Mononuclear cell (primary cell): Measurements from ENCODE around the gene DIMT1. TPM values are rescaled to one million over a fixed set of nuclear protein-coding genes. Genes with fewer than 3 reads are reported as not detected.
A peak's percentile ranks its signal among the peaks of the same experiment; 100 is the strongest.

Experiments
- H3K27me3 ChIP-seq: 2 replicates; pipeline ENCODE4 v1.6.0; 2011; ENCODE audit warnings: low read length, control low read depth; ENCODE audit not compliant: insufficient read depth
- H3K4me1 ChIP-seq: 2 replicates; pipeline ENCODE4 v1.5.1; 2011; ENCODE audit warnings: mild to moderate bottlenecking, low read length, control low read depth; ENCODE audit not compliant: insufficient read depth
- H3K4me3 ChIP-seq: 2 replicates; pipeline ENCODE4 v1.5.1; 2011; ENCODE audit warnings: mild to moderate bottlenecking, low read length, moderate library complexity
- H3K9me3 ChIP-seq: 2 replicates; pipeline ENCODE4 v1.5.1; 2011; ENCODE audit warnings: low read depth, mild to moderate bottlenecking, control low read depth, low read length
- total RNA-seq: library from RNA; depleted of rRNA; stranded (reverse); fragments of >200 nt; gene quantifications from one replicate; pipeline ENCODE4 v1.2.3, GENCODE V29; 2012

The DIMT1 gene
- total RNA-seq = 16.0 TPM

DNA sequence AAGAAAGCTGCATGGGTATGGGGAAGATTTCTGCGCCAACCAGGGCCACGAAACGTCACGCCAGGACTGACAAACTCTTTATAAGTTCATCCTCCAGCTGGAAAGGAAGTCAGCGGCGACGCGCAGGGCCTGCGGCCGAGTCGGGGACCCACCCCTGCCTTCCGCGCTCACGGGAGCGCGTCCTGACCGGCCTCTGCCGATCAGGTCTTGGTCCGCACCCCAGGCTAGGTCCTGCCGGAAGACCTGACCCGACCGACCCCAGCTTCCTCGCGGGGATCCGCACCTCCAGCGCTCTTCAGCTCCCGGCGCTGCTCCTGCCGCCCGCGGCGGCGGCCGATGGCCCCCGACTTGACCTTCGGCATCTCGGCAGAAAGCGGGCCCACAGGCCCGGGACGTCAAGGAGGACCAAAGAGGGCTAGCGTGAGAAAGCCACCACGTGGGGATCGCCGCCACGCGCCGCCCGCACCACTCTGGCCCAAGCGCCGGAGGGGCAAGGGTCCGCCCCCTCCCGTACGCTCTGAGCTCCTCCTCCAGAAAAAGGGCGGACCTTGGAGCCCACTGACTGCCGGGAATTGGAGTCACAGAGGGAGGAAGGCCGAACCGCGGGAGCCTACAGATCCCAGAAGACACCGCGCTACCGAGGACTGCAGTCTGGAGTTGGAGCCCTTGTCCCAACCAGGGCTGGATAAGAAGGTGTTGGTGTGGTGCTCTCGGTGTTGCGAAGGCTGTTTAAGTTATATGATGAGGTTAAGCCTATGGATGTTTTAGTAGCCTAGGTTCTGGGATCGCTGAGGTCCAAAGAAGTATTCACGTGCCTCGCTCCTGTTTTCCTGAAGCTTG, at the start of gene DIMT1:
TSS of gene DIMT1 (minus strand) at position 495 of the 840 bp plus-strand sequence. CDS start at position 362, 133 bp downstream.
- Histone ChIP-seq H3K27me3 (no peaks in the 10 kb centered on the region), H3K9me3 (no peaks in the 10 kb centered on the region), H3K4me1 (peaks cover 19% of the 10 kb centered on the region)

GRCh38 chr5:62450259-62450658, 46.6 kb upstream of the DIMT1 start:
- Histone ChIP-seq H3K4me1 (no peaks in the 10 kb centered on the region), H3K27me3 (no peaks in the 10 kb centered on the region), H3K9me3 (no peaks in the 10 kb centered on the region), H3K4me3 (no peak overlapping the region)

More for the DNA sequence above, at the start of gene DIMT1:
- peak within 1 kb of the TSS; percentile 68 for H3K4me3 ChIP-seq

DNA sequence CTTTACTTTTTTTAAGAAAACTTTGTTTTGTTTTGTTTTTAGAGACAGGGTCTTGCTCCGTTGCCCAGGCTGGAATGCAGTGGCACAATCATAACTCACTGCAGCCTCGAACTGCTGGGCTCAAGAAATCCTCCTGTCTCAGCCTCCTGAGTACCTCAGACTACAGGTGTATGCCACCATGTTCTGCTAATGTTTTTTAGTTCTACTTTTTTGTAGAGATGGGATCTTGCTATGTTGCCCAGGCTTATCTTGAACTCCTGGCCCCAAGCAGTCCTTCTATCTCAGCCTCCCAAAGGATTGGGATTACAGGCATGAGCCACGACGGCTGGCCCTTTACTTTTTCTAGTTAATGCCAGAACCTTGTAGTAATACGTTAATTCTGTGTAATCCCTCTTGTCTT, 44.8 kb upstream of the DIMT1 start:
- Histone ChIP-seq H3K4me3 (no peak overlapping the region), H3K27me3 (no peaks in the 10 kb centered on the region), H3K4me1 (no peaks in the 10 kb centered on the region), H3K9me3 (no peaks in the 10 kb centered on the region)

DNA sequence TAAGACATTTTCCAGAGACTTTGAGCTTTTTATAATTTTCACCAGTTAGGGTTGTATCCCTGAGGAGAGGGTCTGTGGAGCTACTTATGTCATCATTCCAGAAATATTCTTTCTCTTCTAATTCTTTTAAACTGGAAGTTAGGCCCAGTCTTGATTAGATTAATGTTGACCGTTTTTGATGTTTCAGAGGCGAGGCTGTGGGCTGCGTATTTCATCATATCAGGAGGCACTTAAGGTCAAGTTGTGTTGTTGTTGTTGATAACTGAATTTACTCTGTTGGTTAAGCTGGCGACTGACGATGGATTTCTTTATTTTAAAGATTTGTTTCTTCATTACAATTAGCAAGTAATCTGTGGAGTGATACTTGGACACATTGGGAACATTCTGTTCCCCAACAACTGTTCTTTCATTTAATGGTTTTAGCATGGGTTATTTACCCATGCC, 28.9 kb upstream of the DIMT1 start:
- H3K9me3 ChIP-seq = no peaks in the 10 kb centered on the region
- no peaks in the 10 kb centered on the region for H3K27me3 ChIP-seq
- H3K4me1 ChIP-seq = peaks cover 21% of the 10 kb centered on the region
- H3K4me3 ChIP-seq = no peak overlapping the region

GRCh38 chr5:62431735-62432620, 28.3 kb upstream of the DIMT1 start:
- no peaks in the 10 kb centered on the region for H3K27me3 ChIP-seq
- H3K4me1 ChIP-seq = peaks cover 21% of the 10 kb centered on the region
- H3K4me3 ChIP-seq = no peak overlapping the region
- H3K9me3 ChIP-seq = no peaks in the 10 kb centered on the region

- Histone ChIP-seq H3K4me3 (no peak overlapping the region), H3K9me3 (no peaks in the 10 kb centered on the region), H3K27me3 (no peaks in the 10 kb centered on the region), H3K4me1 (no peaks in the 10 kb centered on the region)
Observed at GRCh38 chr5:62424763-62425162, 21.1 kb upstream of the DIMT1 start.

DNA sequence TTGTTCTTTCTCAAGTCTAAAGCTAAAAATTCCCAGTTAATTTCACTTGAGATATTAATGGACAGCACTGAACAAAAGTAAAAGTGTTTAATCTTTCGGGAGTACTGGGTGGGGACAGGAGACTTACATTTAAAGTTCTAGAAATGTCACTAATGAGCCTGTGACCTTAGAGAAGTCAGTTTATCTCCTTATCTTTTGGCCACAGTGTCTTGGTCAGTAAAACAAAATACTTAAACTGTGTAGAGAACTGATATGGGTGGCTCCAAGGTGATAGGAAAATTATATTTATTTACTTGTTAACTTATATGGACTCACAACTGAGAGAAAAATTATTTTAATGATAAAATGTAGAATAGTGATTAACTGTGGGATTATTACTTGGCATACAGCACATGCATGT, 17.7 kb upstream of the DIMT1 start:
- no peaks in the 10 kb centered on the region for H3K4me1 ChIP-seq

GRCh38 chr5:62419609-62420008, 15.9 kb upstream of the DIMT1 start:
- Histone ChIP-seq H3K27me3 (no peaks in the 10 kb centered on the region), H3K9me3 (no peaks in the 10 kb centered on the region), H3K4me3 (no peak overlapping the region), H3K4me1 (no peaks in the 10 kb centered on the region)

More for the DNA sequence above, 17.7 kb upstream of the DIMT1 start:
- Histone ChIP-seq H3K27me3 (no peaks in the 10 kb centered on the region), H3K4me3 (no peak overlapping the region), H3K9me3 (no peaks in the 10 kb centered on the region)

GRCh38 chr5:62418462-62419076, 14.9 kb upstream of the DIMT1 start:
- no peak overlapping the region for H3K4me3 ChIP-seq
- no peaks in the 10 kb centered on the region for H3K27me3 ChIP-seq
- no peaks in the 10 kb centered on the region for H3K9me3 ChIP-seq
- peaks cover 2% of the 10 kb centered on the region for H3K4me1 ChIP-seq

- Histone ChIP-seq H3K4me1 (peaks cover 14% of the 10 kb centered on the region), H3K9me3 (no peaks in the 10 kb centered on the region), H3K27me3 (no peaks in the 10 kb centered on the region), H3K4me3 (no peak overlapping the region)
Observed at GRCh38 chr5:62413711-62414110, 10.0 kb upstream of the DIMT1 start.

DNA sequence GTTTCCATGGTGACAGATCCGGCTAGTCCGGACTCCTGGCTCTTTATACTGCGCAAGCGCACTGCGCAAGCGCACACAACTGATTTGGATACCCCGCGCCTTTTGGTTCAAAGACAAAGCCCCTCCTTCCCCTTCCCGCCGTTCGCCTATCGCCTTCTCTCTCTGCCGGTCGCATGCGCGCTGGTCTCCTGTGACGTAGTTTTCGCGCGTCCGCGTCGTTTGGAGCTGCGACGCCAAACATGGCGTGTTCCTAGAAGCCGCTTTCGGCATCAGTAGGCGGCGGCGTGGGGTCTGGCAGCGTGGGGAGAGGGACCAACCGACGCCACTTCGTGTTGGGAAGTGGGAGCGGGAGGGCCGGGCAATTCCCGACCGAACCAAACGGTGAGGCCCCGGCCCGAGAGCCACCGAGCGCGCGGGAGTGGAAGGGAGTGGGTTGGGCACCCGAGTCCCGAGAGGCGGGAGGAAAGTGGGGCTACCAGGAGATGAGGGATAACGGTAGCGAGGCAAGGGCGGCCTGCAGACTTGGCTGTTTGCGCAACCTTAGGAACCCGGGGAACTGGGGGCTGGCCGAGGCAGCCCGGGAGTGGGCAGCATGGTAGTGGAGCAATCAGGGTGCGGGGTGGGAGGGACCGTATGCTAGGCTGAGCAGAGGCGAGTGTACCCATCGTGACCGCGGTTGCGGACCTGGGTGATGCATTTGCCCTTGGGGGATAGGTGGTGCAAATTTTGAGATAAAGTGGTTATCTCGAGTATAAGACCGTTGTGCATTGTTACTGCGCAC, 9.0 kb upstream of the DIMT1 start, which contains the start of gene IPO11:
TSS of gene IPO11 (plus strand) at position 215 of the 781 bp plus-strand sequence. CDS start 24,517 bp downstream, outside the sequence.
- H3K4me1 ChIP-seq = peaks cover 14% of the 10 kb centered on the region
- H3K9me3 ChIP-seq = no peaks in the 10 kb centered on the region
- no peaks in the 10 kb centered on the region for H3K27me3 ChIP-seq
- peak within 1 kb of the TSS; percentile 94 for H3K4me3 ChIP-seq

DNA sequence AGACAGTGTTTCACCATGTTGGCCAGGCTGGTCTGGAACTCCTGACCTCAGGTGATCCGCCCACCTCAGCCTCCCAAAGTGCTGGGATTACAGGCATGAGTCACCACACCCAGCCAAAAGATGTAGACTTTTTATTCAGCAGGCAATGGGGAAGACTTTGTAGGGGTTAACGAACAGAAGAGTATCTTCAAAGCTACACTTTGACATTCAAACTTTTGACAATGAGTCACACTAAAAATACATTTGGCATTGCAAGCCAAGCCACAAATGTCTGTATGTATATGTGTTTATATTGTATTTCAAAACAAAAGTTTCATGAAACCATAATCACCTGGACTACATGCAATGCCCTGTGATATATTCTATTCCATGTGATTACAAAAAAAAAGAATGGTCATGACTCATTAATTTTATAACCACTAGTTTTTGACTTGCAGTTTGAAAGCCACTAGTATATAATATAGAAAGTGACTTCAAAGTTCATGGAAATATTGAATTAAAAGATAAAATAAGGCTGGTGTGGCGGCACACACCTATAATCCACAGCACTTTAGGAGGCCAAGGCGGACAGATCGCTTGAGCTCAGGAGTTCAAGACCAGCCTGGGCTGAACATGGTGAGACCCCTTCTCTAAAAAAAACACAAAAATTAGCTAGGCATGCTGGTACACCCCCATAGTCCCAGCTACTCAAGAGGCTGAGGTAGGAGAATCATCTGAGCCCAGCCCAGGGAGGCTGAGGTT, 8.3 kb downstream of the DIMT1 start:
- H3K9me3 ChIP-seq = no peaks in the 10 kb centered on the region
- no peak overlapping the region for H3K4me3 ChIP-seq
- no peaks in the 10 kb centered on the region for H3K27me3 ChIP-seq
- H3K4me1 ChIP-seq = no peaks in the 10 kb centered on the region

DNA sequence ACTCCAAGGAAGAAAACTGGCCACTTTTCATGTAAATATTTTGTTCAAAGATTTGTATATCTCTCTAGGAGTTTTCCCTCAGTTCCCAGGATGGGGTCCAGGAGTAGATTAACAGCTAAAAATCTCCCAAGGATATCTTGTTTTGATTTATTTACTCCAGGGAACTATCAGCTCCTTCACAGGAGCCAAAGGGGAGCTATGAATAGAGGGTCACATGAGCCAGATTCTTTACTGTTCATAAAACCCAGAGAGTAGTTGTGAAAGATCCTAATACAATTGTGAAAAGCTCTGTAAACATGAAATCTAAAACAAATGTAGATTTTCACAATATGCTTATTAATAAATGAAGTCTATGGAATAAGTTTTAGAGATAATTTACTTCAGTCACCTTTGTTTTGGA, 16.9 kb downstream of the DIMT1 start:
- no peaks in the 10 kb centered on the region for H3K9me3 ChIP-seq
- H3K4me1 ChIP-seq = no peaks in the 10 kb centered on the region
- no peaks in the 10 kb centered on the region for H3K27me3 ChIP-seq
- no peak overlapping the region for H3K4me3 ChIP-seq
